GM12878 (cell line): ENCODE data around the gene MCC. TPM values are rescaled to one million over a fixed set of nuclear protein-coding genes. Genes with fewer than 3 reads are reported as not detected.

Source experiments
- ATAC-seq: fragments of 200-7000 bp; cut with Tn5 transposase; 3 replicates; pipeline ENCODE4 v1.9.1; 2020; ENCODE audit warnings: mild to moderate bottlenecking, moderate library complexity
- BruUV-seq: library from RNA; stranded (reverse); fragments of 400-500 nt; replicated peaks from 2 replicates; lab custom pipeline; 2021; lab: Mats Ljungman, UMichigan
- CTCF ChIA-PET: fragments of 300-600 bp; sonication (Branson Sonifier 250); formaldehyde crosslinking; extraction: SDS; loops from one replicate; lab custom pipeline; 2021; ENCODE audit warnings: inconsistent platforms; lab: Yijun Ruan, JAX
- POLR2A ChIA-PET: fragments of 350-600 bp; formaldehyde crosslinking; extraction: SDS; loops from one replicate; lab custom pipeline; 2021; ENCODE audit warnings: inconsistent platforms; lab: Charles Lee
- RAD21 ChIA-PET: fragments of 300-600 bp; sonication (Branson Sonifier 250); formaldehyde crosslinking; loops from one replicate; lab custom pipeline; 2023; ENCODE audit warnings: antibody characterized with exemption; ENCODE audit not compliant: unreplicated experiment; lab: Charles Lee
- SMC1A ChIA-PET: fragments of 300-600 bp; sonication (Branson Sonifier 250); formaldehyde crosslinking; loops from one replicate; lab custom pipeline; 2023; ENCODE audit not compliant: unreplicated experiment, uncharacterized antibody; lab: Charles Lee
- DNase-seq: peaks from one replicate; pipeline ENCODE4 v3.0.0-alpha.2; 2011; ENCODE audit warnings: low read depth, low spot score
- FAIRE-seq: peaks from 3 replicates; lab custom pipeline; 2011; peaks lifted over from hg19 to GRCh38; lab: Jason Lieb, UNC
- H2AFZ ChIP-seq: 2 replicates; pipeline ENCODE4 v1.6.0; 2011; ENCODE audit warnings: low read depth, low read length, control low read depth; ENCODE audit not compliant: control insufficient read depth
- H3K27ac ChIP-seq: 2 replicates; pipeline ENCODE4 v1.5.1; 2011; ENCODE audit warnings: control low read depth; ENCODE audit not compliant: control insufficient read depth, insufficient read depth
- H3K27me3 ChIP-seq, 2 experiments: replicated peaks in 1 of 2; 2 replicates each; pipeline versions ENCODE4 v1.6.0 to v1.6.1; 2011; ENCODE audit warnings: low read length in 1 of 2; ENCODE audit not compliant: control insufficient read depth in 2 of 2, insufficient read depth in 2 of 2
- H3K36me3 ChIP-seq, 2 experiments: 2 replicates each; pipeline ENCODE4 v1.5.1; 2011; ENCODE audit warnings: low read length in 1 of 2; ENCODE audit not compliant: control insufficient read depth in 2 of 2, insufficient read depth in 2 of 2
- H3K4me1 ChIP-seq: 2 replicates; pipeline ENCODE4 v1.6.1; 2011; ENCODE audit warnings: mild to moderate bottlenecking, low read length, moderate library complexity, mixed read lengths; ENCODE audit not compliant: control insufficient read depth, insufficient read depth
- H3K4me2 ChIP-seq: 2 replicates; pipeline ENCODE4 v1.6.0; 2011; ENCODE audit warnings: control low read depth; ENCODE audit not compliant: control insufficient read depth, insufficient read depth
- H3K4me3 ChIP-seq: fragments of 200-600 bp; sonication (generic); 2 replicates; pipeline ENCODE4 v1.5.1; 2016
- H3K79me2 ChIP-seq: 2 replicates; pipeline ENCODE4 v1.6.0; 2011; ENCODE audit warnings: low read length; ENCODE audit not compliant: control insufficient read depth, insufficient read depth
- H3K9ac ChIP-seq: 2 replicates; pipeline ENCODE4 v1.8.0; 2011; ENCODE audit warnings: low read length, control low read depth, mixed read lengths; ENCODE audit not compliant: control insufficient read depth, insufficient read depth
- H3K9me3 ChIP-seq: replicated peaks from 3 replicates; pipeline ENCODE4 v1.5.1; 2011; ENCODE audit warnings: mild to moderate bottlenecking, low read length; ENCODE audit not compliant: control insufficient read depth, insufficient read depth
- H4K20me1 ChIP-seq: 2 replicates; pipeline ENCODE4 v1.6.0; 2011; ENCODE audit not compliant: control insufficient read depth, insufficient read depth
- EED ChIP-seq: sonication (generic); IDR thresholded peaks from 2 replicates; pipeline ENCODE4 v1.6.1; 2016; ENCODE audit warnings: antibody characterized with exemption, low read depth
- EZH2 ChIP-seq: IDR thresholded peaks from 2 replicates; pipeline ENCODE4 v1.6.1; 2012; ENCODE audit warnings: low read depth, mild to moderate bottlenecking, control low read depth, inconsistent platforms, low read length, borderline replicate concordance; ENCODE audit not compliant: control insufficient read depth
- IKZF2 ChIP-seq, 2 experiments: fragments of 450-650 bp; IDR thresholded peaks; 2 replicates each; pipeline ENCODE4 v1.6.1; 2017; ENCODE audit warnings: mild to moderate bottlenecking in 2 of 2, moderate library complexity in 2 of 2
- MEF2B ChIP-seq: fragments of 450-650 bp; IDR thresholded peaks from 2 replicates; pipeline ENCODE4 v1.6.1; 2018; ENCODE audit warnings: mild to moderate bottlenecking, moderate library complexity; ENCODE audit not compliant: partially characterized antibody, poor library complexity, severe bottlenecking
- MTA2 ChIP-seq: fragments of 450-650 bp; IDR thresholded peaks from 2 replicates; pipeline ENCODE4 v1.6.1; 2016; ENCODE audit warnings: low read depth, mild to moderate bottlenecking, moderate library complexity
- NFXL1 ChIP-seq: fragments of 450-650 bp; IDR thresholded peaks from 2 replicates; pipeline ENCODE4 v1.6.1; 2017; ENCODE audit warnings: antibody characterized with exemption, mild to moderate bottlenecking, borderline replicate concordance
- NR2C2 ChIP-seq: IDR thresholded peaks from 2 replicates; pipeline ENCODE4 v1.6.1; 2011; ENCODE audit warnings: borderline replicate concordance, low read depth; ENCODE audit not compliant: control insufficient read depth, insufficient read length
- SMAD1 ChIP-seq: fragments of 450-650 bp; IDR thresholded peaks from 2 replicates; pipeline ENCODE4 v1.6.1; 2018; ENCODE audit warnings: mild to moderate bottlenecking, low read depth; ENCODE audit not compliant: partially characterized antibody
- TCF3 ChIP-seq: IDR thresholded peaks from 2 replicates; pipeline ENCODE4 v1.6.1; 2012; ENCODE audit warnings: low read depth, mild to moderate bottlenecking, low read length, borderline replicate concordance; ENCODE audit not compliant: insufficient read depth
- WGBS: methylation state at CpG from one replicate; pipeline ENCODE4 v1.1.6; 2016; ENCODE audit warnings: low lambda C conversion rate; ENCODE audit not compliant: insufficient replicate concordance, insufficient coverage; ENCODE audit errors: missing lambda C conversion rate; 5-methylcytosine and 5-hydroxymethylcytosine counted together
- in situ Hi-C: fragments of 300-500 bp; cut with MboI; formaldehyde crosslinking; loops from 9 replicates; pipeline ENCODE4 v1.14.3; 2018; ENCODE audit warnings: mixed read lengths
- intact Hi-C: fragments of 100-400 bp; cut with micrococcal nuclease; formaldehyde crosslinking; loops from one replicate; pipeline ENCODE4 v1.14.2; 2022; ENCODE audit not compliant: unreplicated experiment
- polyA plus RNA-seq, 11 experiments: library from polyadenylated mRNA; depleted of rRNA in 4 of 11; unstranded in 6 of 11; stranded (reverse) in 5 of 11; fragments of >200 nt; fragmentation: Nextera tagmentation in 4 of 11; fragmentation: Illumina TruSeq in 1 of 11; extraction: Ambion mirVana in 4 of 11; extraction: Trizol in 1 of 11; gene quantifications; 1 replicate in 1 of 11; 2 replicates in 10 of 11; pipeline versions ENCODE4 v1.2.1 to v1.2.3, GENCODE V29; 2011 to 2016; ENCODE audit warnings: inconsistent platforms in 2 of 11, missing spikeins in 2 of 11, low read depth in 1 of 11
- total RNA-seq, 4 experiments: library from RNA; depleted of rRNA in 3 of 4; stranded (reverse); fragments of >200 nt in 3 of 4; fragmentation: Illumina TruSeq in 1 of 4; extraction: Trizol in 1 of 4; gene quantifications; 2 replicates each; pipeline versions ENCODE4 v1.2.1 to v1.2.3, GENCODE V29; 2013 to 2021

The MCC gene
- total and polyA plus RNA-seq, 10 of the 15 experiments (the other 5 are each of a cell fraction or from before 2014, with no cell fraction given), result 0.03 to 0.86 (median 0.16) TPM

DNA sequence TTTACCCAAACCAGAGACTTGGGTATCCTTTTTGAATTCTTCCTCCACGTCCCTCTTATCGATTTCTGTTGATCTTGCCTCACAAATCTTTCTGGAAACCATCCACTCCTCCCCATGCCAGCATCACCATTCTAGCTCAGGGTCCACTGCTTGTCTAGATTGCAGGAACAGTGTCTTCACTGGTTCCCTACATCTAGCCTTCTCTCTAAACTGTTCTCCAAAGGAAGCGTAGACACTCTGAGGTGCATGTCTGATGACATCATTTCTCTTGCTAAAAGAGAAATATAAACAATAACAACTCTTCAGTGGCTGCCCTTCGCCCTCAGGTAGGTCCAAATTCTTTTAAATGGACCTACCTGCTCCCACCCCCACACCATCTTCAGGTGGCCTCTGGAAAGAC is 311.5 kb downstream of the MCC start:
- CTCF ChIA-PET, result no interaction called here
- intact Hi-C loops, result no loop called here
- Histone ChIP-seq H4K20me1 (no peaks in the 10 kb centered on the region), H3K4me2 (no peak overlapping the region), H3K36me3 (no peaks in the 10 kb centered on the region), H3K27me3 (0 out of 4 replicates have a peak, but pooled peaks cover 0 to 2% of the 10 kb centered on the region in 2 experiments), H2AFZ (no peak overlapping the region), H3K4me3 (no peak overlapping the region), H3K27ac (no peak overlapping the region), H3K4me1 (no peaks in the 10 kb centered on the region), H3K9ac (no peak overlapping the region), H3K79me2 (no peaks in the 10 kb centered on the region), H3K9me3 (no peaks in the 10 kb centered on the region)
- BruUV-seq, result no TSS peak
- POLR2A ChIA-PET, result no interaction called here
- in situ Hi-C loops, result no loop called here
- FAIRE-seq, result no peak
- ATAC-seq, result no peak
- RAD21 ChIA-PET, result no interaction called here
- TF ChIP-seq EZH2 (no peak), IKZF2 (IDR thresholded peaks at IDR 0.05) (no peak), EED (no peak), MEF2B (no peak), NFXL1 (no peak), MTA2 (no peak), NR2C2 (no peak), SMAD1 (no peak)
- 0% methylated on average over 4 of the region's 4 CpGs for WGBS
- no peak for DNase-seq
- SMC1A ChIA-PET, result no interaction called here

DNA sequence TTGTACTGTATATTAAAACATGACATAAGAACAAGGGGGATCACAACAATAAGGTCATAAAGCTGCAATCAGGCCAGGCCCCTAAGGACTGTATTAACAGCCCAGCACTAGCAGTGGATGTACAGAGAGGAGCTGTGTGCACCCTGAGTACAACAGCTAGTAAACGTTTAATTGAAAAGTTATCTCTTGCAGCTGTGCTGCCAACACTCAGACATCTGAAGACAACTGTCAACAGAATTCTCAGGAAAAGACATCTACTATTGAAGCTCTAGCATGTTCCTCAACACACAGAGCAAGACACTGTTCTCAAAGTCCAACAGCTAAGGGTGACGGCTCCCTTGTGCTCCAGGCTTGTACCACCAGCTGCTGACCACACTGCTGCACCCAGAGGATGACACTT is 312.1 kb downstream of the MCC start:
- ChIA-PET CTCF (no interaction called here), RAD21 (no interaction called here), SMC1A (interaction anchor here (0.9 kb wide), 1 partner anchor 15 kb away, joined by 3 read pairs; no protein-coding TSS in a partner anchor), POLR2A (no interaction called here)
- intact Hi-C loops, result no loop called here
- H2AFZ ChIP-seq, result no peak overlapping the region
- no peak overlapping the region for H3K27ac ChIP-seq
- TF ChIP-seq TCF3, result no peak
- H3K27me3 ChIP-seq, result 0 out of 4 replicates have a peak, but pooled peaks cover 0 to 2% of the 10 kb centered on the region in 2 experiments
- no peak overlapping the region for H3K4me2 ChIP-seq
- H3K4me3 ChIP-seq, result no peak overlapping the region
- DNase-seq (no peak), FAIRE-seq (no peak), ATAC-seq (no peak)
- no peaks in the 10 kb centered on the region for H3K79me2 ChIP-seq
- no peaks in the 10 kb centered on the region for H3K9me3 ChIP-seq
- H4K20me1 ChIP-seq, result no peaks in the 10 kb centered on the region
- no TSS peak for BruUV-seq
- WGBS, result 0% methylated on average over 2 of the region's 2 CpGs
- H3K9ac ChIP-seq, result no peak overlapping the region
- no peaks in the 10 kb centered on the region for H3K36me3 ChIP-seq
- H3K4me1 ChIP-seq, result no peaks in the 10 kb centered on the region
- in situ Hi-C loops, result no loop called here
